ENCODE measurements around the gene MED13L.

DNA sequence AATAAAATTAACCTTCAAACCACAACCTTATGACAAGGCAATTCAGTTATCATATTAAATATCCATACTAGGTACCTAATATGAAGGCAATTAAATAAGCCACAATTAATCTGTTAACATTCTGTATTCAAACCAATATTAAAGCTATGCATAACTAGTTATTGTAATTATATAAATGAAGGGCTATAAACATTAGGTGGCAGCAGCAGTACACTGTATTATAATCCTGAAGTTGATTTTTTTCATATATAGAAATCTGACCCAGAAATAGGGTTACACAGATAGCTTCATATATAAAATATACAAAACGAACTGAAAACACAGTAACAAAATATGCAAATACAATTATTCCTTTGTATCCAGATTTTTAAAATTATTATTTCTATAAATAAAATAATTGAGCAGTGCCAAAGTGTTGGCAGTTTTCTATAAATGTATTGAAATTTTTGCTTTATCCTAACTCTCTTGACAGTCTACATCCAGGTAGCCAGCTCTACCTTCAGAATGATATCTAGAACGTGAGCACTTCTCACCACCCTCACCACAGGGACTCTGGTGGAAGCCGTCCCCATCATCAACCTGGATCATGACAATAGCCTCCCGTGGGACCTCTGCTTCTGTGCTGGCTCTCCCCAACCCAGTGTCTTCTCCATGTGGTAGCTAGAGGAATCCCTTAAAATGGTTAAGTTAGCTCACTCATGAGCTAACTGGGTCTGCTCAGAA is 136.2 kb downstream of the MED13L start:
- TF ChIP-seq, protein P1, sequence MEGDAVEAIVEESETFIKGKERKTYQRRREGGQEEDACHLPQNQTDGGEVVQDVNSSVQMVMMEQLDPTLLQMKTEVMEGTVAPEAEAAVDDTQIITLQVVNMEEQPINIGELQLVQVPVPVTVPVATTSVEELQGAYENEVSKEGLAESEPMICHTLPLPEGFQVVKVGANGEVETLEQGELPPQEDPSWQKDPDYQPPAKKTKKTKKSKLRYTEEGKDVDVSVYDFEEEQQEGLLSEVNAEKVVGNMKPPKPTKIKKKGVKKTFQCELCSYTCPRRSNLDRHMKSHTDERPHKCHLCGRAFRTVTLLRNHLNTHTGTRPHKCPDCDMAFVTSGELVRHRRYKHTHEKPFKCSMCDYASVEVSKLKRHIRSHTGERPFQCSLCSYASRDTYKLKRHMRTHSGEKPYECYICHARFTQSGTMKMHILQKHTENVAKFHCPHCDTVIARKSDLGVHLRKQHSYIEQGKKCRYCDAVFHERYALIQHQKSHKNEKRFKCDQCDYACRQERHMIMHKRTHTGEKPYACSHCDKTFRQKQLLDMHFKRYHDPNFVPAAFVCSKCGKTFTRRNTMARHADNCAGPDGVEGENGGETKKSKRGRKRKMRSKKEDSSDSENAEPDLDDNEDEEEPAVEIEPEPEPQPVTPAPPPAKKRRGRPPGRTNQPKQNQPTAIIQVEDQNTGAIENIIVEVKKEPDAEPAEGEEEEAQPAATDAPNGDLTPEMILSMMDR (IDR thresholded peaks at IDR 0.05), result peak; percentile 45
- no peak for TF ChIP-seq EZH2 (IDR thresholded peaks at IDR 0.05; ENCODE audit: borderline replicate concordance, insufficient read depth, low read depth, low read length, poor library complexity, severe bottlenecking)

All from B cell (primary cell).